Endothelial cell of umbilical vein (primary cell): ENCODE results near the gene STARD13.

Experiments used
- CTCF ChIP-seq, 2 donors: IDR thresholded peaks; 1 replicate in 1 of 2; 2 replicates in 1 of 2; pipeline ENCODE4 v1.5.1; 2011; ENCODE audit warnings: low read length in 2 of 2, mild to moderate bottlenecking in 2 of 2, moderate library complexity in 2 of 2, control low read depth in 1 of 2, inconsistent platforms in 1 of 2, low read depth in 1 of 2; ENCODE audit not compliant: insufficient read depth in 1 of 2; ENCODE audit errors: extremely low read depth in 1 of 2
- EZH2 ChIP-seq: IDR thresholded peaks from 2 replicates; pipeline ENCODE4 v1.6.1; 2012; ENCODE audit warnings: borderline replicate concordance, low read depth, mild to moderate bottlenecking, moderate library complexity, low read length, inconsistent platforms; ENCODE audit not compliant: severe bottlenecking
- GATA2 ChIP-seq: IDR thresholded peaks from 2 replicates; pipeline ENCODE4 v1.7.0; 2011; ENCODE audit warnings: low read depth, mild to moderate bottlenecking, moderate library complexity, mixed read lengths, low read length; ENCODE audit not compliant: insufficient read length, insufficient read depth
- JUN ChIP-seq: IDR thresholded peaks from 2 replicates; pipeline ENCODE4 v1.6.1; 2011; ENCODE audit warnings: borderline replicate concordance, low read depth; ENCODE audit not compliant: insufficient read length, insufficient read depth
- MAX ChIP-seq: IDR thresholded peaks from 2 replicates; pipeline ENCODE4 v1.6.1; 2011; ENCODE audit not compliant: insufficient read depth, insufficient read length
- POLR2A ChIP-seq: IDR thresholded peaks from 2 replicates; pipeline ENCODE4 v1.6.1; 2012; ENCODE audit warnings: low read depth, mild to moderate bottlenecking, control low read depth, low read length
- POLR2AphosphoS5 ChIP-seq: IDR thresholded peaks from 2 replicates; pipeline ENCODE4 v1.6.1; 2012; ENCODE audit warnings: low read depth, mild to moderate bottlenecking, control low read depth, low read length, moderate library complexity; ENCODE audit not compliant: insufficient read depth

GRCh38 chr13:33235078-33235477, 50.5 kb downstream of the STARD13 start:
- TF ChIP-seq POLR2AphosphoS5 (no peak), POLR2A (no peak), MAX (no peak), CTCF (IDR thresholded peaks at IDR 0.05; ENCODE audit: extremely low read depth in 1 of 2, insufficient read depth in 1 of 2, low read depth in 1 of 2, low read length in 2 of 2) (no peak), JUN (no peak), EZH2 (no peak), GATA2 (no peak)
